ENCODE measurements around the gene SLC6A6.

SLC6A6 gene

DNA sequence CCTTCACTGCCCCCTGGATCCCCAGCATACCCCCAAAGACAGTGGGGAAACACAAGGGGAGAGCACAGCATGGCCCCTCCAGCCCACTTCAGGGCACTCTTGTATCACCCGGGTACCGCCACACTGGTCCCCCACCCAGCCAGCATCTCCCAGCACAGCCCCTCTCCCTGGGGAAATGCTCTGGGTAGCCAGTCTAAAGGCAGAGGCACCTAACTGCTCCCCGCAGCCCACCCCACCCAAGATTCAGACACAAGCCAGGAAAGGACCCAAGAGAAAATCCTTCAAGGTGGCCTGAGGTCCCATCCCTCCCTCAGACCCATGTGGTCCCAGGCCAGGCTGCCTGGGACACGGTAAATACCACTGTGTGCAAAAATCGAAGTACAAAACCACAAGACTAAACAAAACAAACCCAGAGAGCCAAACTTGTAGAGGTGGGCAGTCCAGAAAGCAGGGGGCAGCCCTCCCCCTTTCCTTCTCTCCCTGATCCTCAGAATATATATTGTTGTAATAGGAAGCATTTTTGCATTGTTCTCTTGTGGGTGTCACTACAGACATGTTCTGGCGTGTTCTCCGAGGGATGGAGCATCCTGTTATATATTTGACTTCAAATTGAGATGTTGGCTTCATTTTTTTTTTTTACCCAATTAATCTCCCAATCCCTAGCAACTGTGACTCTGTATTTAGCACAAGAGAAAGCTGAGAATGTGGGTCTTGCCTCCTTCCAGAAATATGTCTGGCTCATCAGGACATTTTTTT lies 86.1 kb downstream of the SLC6A6 start:
- DNase-seq, result no peak

- DNase-seq, result no peak
These were observed 87.2 kb downstream of the SLC6A6 start for GRCh38 chr3:14489641-14490040.

GRCh38 chr3:14490255-14490654 lies 87.8 kb downstream of the SLC6A6 start:
- no peak for DNase-seq

DNA sequence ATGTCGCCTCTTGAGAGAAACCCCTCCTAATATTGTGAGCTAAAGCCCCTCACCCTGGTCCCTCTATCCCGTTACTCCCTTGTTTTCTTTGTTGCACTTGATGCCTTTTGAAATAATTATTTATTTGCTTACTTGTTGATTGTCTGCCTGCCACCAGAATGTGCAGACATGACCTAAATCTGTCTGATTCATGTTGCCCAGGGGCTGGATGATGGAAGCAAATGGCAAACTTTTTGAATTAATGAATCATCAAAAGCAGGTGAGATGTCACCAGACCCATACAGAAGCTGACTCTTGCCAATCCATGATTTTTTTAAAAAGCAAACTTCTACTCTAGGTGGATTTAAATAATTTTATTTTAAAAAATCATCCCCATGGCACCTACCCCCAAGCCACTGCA lies 88.4 kb downstream of the SLC6A6 start:
- no peak for DNase-seq

DNA sequence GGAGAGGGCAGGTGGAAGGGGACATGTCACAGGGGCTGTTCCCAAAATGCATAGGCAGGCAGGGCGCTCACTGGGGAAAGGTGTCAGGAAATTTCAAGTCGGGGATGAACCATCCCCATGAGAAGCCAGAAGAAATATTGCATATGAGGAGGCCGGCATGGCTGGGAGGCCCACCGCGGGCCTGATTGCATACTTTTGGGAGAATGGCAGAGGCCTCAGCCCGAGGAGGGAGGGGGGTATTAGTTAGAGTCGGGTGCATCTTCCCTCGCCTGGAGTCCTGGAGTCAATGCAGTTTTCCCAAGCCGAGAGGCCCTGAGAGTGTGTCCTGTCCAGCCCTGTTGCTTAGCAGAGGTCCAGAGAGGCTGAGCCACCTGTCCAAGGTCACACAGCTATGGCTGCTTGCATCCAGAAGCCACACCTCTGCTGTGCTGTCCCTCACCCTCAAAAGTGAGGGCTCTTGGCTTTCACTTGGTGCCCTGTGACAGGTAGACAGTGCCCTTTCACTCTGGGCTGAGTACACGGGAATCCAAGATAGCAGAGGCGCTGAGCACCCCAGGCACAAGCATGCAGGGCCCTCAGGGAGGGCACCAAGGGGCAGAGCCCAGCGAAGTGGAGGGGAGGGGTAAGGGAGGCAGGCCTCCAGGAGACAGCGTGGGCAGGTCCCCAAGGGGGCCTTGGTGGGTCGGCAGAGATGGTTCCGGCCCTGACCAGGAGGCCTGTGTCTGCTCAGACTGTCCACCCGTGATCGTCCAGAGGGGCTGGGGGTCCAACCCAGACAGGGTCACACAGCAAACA lies 89.2 kb downstream of the SLC6A6 start:
- DNase-seq, result no peak

DNA sequence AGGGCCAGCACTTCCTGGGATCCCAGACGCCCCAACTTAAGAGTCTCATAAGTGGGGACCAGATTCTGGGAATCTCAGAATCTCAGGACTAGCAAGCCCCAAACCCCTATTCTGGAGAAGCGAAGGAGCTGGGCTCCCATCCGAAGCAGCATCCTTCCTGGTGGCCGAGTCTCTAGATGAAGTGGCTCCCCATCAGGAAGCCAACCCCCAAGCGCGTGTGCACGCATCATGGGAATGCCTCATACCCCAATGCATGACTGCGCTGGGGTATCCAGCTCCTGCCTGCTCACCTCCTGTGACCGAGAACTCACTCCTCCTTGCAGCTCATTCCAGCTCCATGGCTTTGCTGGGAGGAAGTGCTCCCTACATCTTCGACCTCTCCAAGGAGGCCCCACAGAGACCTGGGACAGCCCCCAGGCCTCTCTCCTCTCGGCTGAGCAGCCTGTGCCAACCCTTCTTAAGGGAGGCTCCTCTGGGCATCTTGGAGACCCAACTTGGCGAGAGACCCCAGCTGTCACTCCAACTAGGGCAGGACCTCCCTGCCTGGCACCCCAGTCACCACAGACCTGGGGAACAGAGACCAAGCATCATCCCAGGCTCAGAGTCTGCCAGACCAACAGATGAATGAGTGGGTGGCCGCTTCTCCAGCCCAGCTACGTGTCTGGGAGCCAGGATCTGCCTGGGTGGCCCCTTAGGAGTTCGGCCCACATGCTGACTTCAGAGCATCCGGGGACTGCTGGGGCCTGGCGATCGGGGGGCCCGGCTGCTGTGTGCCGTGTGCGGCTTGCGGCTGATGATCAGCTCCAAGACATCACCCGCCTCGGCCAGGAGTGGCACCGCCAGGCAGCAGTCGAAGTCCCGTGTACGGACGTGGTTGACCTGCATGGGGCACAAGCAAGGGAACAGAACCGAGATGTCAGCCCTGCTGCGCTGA lies 90.8 kb downstream of the SLC6A6 start:
- no peak for DNase-seq

GRCh38 chr3:14494279-14494972 lies 92.0 kb downstream of the SLC6A6 start:
- DNase-seq, result no peak

DNA sequence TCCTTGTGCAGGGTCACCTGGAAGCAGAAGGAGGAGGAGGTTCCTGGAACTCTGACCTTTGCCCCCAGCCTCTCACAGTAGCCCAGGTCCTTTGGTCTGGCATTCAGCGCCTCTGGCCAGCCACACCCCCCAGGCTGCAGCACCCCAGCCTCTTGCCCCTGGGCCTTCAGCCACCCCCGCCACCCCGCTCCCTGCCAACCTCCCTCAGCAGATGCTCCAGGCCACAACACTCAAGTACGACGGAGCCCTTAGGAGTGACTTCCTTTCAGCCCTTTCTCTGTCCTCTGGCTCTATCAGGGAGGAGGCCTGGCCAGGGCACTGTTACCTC lies 92.5 kb downstream of the SLC6A6 start:
- no peak for DNase-seq

- no peak for DNase-seq
These were observed 93.9 kb downstream of the SLC6A6 start for GRCh38 chr3:14496351-14496750.

DNA sequence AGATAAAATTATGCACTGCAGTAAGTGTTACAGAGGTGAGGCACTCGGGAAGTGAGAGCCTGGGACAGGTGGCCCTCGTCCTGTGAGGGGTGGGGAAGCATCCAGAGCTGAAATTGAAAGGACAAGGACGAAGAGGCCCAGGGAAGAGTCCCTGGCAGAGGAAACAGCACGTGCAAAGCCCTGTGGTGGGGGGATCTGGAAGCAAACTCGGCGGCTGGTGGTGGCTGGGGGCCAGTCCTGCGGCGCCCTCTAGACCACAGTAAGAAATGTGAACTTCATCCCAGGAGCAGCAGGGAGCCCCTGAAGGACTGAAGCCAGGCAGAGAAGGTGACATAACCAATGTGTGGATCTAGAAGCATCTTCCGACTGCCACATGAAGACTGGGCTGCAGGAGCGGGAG lies 94.9 kb downstream of the SLC6A6 start:
- no peak for DNase-seq

- no peak for DNase-seq
These were observed 100.1 kb downstream of the SLC6A6 start for GRCh38 chr3:14502472-14502871.

GRCh38 chr3:14503033-14503705 lies 100.8 kb downstream of the SLC6A6 start:
- no peak for DNase-seq

DNA sequence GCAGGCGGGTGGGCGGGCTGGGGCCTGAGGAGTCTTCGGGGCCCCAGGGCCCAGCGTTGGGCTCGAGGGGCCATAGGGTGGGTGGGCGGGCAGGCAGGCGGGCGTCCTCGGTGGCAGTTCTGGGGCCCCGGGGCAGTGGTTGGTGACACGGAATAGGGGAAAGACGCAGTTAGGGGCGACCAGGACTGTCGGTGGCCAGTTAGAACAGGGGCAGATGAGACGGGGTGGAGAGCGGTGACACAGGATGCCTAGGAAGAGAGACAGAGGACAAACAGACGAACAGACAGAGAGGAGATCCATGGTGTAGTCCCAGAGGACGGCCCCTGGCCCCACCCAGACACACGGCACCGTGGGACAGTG lies 101.3 kb downstream of the SLC6A6 start:
- DNase-seq, result no peak

GRCh38 chr3:14505001-14505802 lies 102.8 kb downstream of the SLC6A6 start:
- no peak for DNase-seq

DNA sequence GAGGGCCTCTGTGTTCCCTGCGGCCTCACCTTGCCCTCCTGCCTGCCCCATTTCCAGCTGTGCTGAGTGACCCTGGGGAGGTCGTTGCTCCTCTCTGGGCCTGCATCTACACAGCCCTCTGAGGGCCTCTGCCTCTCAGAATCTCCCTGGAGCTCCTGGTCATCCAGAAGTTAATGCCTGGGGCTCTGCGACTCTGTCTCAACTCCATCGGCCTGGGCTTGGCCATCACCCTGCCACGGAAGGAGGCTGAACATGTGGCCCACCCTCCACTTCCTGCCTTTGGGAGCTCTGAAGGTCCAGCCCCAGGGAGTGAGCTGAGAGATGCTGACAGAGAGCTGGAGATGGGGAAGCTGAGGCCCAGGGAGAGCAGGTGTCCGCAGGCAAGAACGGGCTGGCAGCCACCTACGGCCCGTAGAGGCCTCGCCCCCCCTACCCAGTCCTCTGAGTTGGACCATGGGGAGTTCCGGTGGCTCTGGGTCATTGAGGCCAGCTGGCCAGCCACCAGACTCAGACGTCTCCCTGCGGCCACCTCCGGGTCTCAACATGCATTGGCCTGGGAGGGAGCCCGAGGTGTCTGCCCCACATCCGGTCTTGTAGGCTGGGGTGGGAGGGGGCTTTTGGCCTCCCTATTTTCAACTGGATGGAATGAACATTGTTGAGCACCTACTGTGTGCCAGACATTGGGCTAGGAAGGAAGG lies 103.5 kb downstream of the SLC6A6 start:
- no peak for DNase-seq

GRCh38 chr3:14506626-14507304 lies 104.4 kb downstream of the SLC6A6 start:
- DNase-seq, result no peak

- no peak for DNase-seq
These were observed 104.9 kb downstream of the SLC6A6 start for GRCh38 chr3:14507305-14507741.

DNA sequence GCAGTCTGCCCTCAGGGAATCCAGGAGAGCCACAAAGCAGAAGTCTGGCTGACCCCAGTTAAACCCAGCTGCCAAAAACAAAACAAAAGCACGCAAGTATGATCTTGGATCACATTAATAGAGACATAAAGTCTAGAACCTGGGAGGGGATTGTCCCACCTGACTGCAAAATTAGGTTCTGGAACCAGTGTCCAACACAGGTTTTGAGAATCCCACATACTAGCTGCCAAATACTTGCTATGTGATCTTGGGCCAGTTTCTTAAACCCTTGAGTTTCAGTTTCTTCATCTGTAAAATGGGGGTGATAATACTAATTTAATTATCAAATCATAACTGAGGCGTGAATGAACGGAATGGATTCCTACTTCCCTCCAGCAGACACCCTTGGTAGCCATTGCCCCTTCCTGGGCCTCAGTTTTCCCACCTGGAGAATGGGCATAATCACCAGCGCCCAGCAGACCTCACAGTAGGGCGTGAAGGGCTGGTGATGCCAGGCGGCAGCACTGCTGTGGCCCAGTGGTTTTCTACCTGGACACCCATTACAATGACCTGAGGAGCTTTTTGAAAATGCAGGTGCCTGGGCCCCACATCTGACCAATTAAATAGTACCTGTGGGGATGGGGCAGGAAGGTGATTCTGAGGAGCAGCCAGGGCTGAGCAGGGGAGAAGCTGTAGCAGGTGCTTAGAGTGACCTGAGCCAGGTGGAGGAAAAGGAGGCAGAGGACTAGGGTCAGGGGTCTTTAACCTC lies 105.5 kb downstream of the SLC6A6 start:
- DNase-seq, result no peak

DNA sequence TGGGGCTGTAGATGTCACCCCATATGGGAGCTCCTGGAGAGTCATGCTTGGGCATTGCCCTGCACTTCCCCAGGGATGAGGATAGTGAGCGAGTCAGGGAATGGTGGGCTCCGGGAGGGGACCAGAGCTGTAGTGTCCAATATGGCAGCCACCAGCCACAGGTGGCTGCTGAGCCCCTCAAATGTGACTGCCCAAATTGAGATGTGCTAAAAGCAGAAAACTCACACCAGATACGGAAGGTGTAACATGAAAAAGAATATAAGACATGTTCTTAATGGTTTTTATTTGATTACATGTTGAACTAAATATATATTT lies 106.1 kb downstream of the SLC6A6 start:
- DNase-seq, result no peak

Measured in retina (tissue), 1 donor.